DMS153 (cell line): ENCODE data around the gene TMEM150C.
"Not testable (repeated sequence)": the region's sequence is repeated elsewhere in the genome, so short reads cannot be mapped to it uniquely, and the experiment has no call there.

Source experiments
- DNase-seq: peaks from one replicate; lab custom pipeline; 2025; lab: John Stamatoyannopoulos, UW

TMEM150C gene

GRCh38 chr4:82473621-82474164, 88.1 kb downstream of the TMEM150C start:
- no peak for DNase-seq

- DNase-seq, result not testable (repeated sequence)
Observed at GRCh38 chr4:82473080-82473479, 88.7 kb downstream of the TMEM150C start.

DNA sequence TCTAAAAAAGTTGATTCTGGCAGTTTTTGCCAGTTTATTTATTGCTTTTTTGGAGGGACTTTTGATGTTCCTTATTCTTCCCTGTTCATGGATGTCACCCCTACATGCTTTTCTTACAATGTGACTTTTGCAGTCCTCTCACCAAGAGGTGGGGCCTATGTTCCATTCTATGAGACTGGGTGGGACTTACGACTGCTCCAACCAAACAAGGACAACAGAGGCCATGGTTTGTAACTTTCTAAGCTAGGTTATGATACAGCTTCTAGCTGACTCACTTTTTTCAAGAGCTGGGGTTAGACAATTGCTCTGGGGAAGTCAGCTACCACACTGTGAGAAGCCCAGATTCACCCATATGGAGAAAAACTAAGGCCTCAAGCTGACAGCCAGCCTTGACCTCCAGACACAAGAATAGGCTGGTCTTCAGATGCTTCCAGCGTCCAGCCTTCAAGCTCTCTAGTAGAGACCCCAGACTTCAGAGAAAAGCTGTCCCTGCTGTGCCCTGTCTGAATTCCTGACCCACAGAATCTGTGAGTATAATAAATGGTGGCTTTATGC, 91.9 kb downstream of the TMEM150C start:
- DNase-seq, result no peak

DNA sequence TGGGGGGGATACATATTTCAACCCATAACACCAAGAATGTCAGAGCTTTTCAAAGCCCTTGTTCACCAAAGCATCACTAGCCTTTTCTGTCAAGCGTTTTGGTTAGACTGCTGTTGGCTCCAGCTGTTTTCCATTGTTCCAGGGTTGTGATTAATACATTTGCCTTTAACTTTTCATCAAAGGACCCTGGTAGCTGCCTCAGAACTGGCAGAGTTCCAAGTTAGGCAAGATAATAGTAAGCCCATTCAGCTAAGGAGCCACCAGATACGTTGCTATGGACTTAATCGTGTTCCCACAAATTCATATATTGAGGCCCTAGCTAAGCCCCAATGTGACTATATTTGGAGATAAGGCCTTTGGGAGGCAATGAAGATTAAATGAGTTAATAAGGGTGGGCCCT, 94.3 kb downstream of the TMEM150C start:
- DNase-seq, result no peak

DNA sequence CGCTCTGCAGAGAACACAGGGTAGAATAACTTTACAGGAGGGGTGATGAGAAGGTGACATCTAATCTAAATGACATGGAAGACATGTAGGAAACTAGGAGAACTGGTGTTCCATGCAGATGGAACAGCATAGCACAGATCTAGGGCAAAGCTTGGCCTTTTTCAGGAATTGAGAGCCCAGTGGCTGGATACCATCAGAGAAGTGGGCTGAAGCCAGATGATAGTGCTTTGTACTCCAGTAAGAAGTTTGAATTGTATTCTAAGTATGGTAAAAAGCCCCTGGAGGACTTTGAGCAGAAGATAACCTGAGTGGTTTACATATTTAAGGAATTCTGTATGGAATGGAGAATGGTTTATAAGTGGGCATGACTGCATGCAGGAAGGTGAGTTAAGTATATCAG, 98.6 kb downstream of the TMEM150C start:
- no peak for DNase-seq

DNA sequence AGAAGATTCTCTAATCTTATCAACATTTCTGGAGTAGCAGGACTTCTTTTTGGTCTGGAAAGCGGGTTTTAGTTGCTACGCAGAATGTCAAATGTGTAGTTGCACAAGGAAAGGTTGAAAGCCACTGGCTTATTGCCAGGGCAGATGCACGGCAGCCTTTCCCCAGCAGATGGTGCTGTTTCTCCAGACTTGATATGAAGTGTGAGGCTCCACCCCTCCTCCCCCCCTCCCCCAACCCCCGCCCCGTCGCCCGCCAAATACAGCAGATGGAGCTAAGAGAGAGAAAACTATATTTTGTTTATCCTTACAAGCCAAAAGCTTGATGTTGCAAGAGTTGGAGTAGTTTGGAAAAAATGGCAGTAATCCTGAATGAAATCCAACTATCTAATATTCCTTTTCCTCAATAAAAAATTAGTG, 99.4 kb downstream of the TMEM150C start:
- peak; percentile 53 for DNase-seq

- DNase-seq, result no peak
Observed at GRCh38 chr4:82461710-82462109, 100.1 kb downstream of the TMEM150C start.

DNA sequence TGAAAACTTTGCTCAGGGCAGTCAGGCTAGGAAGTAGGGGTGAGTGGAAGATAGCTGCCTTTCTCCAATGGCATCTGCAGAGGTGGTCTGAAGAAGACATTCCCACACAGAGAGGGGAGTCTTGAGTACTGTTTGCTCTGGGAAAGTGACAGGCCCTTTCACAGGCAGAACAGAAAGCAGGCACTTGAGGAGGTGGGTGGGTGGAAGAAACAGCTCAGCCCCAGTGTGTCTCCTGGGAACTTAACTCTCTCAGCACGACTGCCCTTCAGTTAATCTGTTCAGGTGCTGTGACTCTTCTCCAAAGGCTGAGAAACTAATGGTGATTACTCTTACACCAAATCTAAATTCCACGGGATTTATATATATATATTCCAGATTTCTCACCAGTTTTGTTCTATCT, 103.1 kb downstream of the TMEM150C start:
- no peak for DNase-seq

DNA sequence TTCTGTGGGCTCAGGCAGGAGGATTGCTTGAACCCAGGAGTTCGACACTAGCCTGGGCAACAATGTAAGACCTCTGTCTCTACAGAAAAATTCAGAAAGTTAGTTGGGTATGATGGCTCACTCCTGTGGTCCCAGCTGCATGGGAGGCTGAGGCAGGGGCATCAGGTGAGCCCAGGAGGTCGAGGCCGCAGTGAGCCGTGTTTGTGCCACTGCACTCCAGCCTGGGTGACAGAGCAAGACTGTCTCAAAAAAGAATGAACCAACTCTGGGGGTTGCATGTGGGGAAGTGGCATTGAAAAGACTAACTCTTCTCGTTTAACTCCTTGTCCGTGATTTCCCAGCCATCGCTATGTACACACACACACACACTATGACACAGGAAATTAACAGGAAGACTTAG, 104.5 kb downstream of the TMEM150C start:
- DNase-seq, result no peak

DNA sequence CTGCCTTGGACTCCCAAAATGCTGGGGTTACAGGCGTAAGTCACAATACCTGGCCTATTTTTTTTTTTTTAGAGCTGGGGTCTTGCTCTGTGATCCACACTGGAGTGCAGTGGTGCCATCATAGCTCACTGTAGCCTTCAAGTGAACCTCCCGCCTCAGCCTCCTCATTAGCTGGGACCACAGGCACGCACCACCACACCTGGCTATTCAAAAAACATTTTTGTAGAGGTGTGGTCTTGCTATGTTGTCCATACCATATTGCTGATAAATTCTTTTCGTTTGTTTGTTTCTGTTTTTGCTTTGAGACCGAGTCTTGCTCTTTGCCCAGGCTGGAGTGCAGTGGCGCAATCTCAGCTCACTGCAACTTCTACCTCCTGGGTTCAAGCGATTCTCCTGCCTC, 109.8 kb downstream of the TMEM150C start:
- DNase-seq, result no peak

GRCh38 chr4:82450966-82451755, 110.6 kb downstream of the TMEM150C start:
- no peak for DNase-seq

DNA sequence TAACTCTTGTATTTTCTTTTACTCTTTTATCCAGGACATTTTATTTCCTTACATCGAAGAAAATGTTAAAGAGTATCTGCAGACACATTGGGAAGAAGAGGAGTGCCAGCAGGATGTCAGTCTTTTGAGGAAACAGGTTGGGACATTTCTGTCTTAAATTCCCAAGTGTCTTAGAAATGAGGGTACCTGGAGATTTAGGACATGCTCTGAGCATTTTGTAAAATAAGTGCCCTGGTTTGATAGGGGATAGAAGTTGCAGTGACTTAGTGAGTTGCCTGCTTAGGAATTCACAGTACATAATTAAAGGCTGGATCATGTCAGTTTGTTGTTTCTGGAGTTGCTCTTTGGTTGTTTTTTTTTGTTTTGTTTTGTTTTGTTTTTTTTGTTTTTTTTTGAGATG, 113.9 kb downstream of the TMEM150C start:
- DNase-seq, result no peak

- no peak for DNase-seq
Observed at GRCh38 chr4:82439088-82439487, 122.7 kb downstream of the TMEM150C start.

DNA sequence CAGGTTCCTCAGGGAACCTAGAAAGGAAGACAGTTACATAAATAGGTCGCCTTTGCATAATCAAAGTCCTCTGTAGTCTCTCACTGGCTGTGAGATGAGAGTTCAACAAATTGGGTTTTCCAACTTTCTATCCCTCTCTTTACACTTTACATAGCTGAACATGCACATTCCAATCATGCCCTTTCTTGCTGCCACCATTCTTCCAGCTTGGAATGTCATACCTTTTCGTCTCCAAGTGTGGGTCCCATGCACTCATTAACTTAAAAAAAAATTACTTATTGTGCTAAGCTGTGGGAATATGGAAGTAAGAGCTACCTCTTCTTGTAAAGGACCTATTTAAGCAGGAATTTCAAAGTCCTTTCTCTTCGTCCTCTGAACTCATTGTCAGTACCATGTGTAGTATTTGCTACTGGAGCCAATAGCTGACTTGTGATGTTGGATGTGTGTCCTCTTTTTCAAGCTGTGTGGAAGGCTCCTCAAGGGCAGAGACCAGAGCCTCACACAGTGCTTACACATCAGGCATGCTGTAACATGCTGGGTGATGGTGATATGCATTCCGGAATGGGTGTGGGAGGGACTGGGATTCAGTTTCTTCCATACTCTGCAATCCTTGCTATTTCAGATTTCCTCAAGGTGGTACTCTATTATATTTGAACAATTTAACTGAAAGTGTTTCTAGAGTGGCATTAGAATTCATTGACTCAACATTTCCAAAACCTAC, 124.3 kb downstream of the TMEM150C start:
- DNase-seq, result no peak

DNA sequence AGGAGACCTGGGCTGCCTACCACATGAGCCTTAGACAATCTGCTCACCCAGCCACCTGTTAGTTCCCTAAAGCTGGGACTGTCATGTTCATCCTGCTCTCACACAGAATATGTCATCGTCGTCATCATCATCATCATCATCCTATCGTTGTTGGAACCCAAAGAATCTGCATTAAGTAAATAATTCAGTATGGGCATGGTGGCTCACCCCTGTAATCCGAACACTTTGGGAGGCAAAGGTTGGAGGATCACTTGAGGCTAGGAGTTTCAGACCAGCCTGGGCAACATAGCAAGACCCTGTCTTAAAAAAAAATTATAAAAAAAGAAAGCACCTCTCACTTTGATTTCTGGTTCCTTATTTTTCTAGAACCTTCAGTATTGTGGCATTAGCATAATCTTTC, 125.0 kb downstream of the TMEM150C start:
- DNase-seq, result no peak

GRCh38 chr4:82436130-82436529, 125.7 kb downstream of the TMEM150C start:
- DNase-seq, result no peak

GRCh38 chr4:82434949-82435348, 126.8 kb downstream of the TMEM150C start:
- no peak for DNase-seq

- no peak for DNase-seq
Observed at GRCh38 chr4:82433791-82434190, 128.0 kb downstream of the TMEM150C start.
